ENCODE measurements around the gene STK17B. TPM values are rescaled to one million over a fixed set of nuclear protein-coding genes. Genes with fewer than 3 reads are reported as not detected.

The STK17B gene
- total and polyA plus RNA-seq, 2 of the 8 experiments (the other 6 are each of a cell fraction or from before 2014, with no cell fraction given): 1.8 to 10.5 TPM

DNA sequence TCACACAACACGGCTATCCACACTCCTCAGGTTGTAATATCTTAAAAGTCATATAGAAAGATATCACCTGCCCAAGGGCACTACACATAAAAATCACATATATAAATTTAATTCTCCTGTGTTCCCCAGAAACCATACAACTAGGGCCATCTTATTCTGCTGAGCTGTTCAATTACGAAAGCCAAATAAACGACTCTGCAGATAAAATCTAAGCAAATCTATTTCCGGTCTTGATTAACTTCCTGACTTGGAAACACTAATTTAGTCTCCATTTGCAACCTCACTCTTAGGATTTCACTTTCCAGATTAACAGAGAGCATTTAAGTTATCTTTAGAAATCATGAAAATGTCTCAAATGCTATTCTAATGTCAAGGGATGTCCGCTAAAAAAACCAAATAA lies 23.9 kb upstream of the STK17B start (continued):
- TF ChIP-seq, protein P1, sequence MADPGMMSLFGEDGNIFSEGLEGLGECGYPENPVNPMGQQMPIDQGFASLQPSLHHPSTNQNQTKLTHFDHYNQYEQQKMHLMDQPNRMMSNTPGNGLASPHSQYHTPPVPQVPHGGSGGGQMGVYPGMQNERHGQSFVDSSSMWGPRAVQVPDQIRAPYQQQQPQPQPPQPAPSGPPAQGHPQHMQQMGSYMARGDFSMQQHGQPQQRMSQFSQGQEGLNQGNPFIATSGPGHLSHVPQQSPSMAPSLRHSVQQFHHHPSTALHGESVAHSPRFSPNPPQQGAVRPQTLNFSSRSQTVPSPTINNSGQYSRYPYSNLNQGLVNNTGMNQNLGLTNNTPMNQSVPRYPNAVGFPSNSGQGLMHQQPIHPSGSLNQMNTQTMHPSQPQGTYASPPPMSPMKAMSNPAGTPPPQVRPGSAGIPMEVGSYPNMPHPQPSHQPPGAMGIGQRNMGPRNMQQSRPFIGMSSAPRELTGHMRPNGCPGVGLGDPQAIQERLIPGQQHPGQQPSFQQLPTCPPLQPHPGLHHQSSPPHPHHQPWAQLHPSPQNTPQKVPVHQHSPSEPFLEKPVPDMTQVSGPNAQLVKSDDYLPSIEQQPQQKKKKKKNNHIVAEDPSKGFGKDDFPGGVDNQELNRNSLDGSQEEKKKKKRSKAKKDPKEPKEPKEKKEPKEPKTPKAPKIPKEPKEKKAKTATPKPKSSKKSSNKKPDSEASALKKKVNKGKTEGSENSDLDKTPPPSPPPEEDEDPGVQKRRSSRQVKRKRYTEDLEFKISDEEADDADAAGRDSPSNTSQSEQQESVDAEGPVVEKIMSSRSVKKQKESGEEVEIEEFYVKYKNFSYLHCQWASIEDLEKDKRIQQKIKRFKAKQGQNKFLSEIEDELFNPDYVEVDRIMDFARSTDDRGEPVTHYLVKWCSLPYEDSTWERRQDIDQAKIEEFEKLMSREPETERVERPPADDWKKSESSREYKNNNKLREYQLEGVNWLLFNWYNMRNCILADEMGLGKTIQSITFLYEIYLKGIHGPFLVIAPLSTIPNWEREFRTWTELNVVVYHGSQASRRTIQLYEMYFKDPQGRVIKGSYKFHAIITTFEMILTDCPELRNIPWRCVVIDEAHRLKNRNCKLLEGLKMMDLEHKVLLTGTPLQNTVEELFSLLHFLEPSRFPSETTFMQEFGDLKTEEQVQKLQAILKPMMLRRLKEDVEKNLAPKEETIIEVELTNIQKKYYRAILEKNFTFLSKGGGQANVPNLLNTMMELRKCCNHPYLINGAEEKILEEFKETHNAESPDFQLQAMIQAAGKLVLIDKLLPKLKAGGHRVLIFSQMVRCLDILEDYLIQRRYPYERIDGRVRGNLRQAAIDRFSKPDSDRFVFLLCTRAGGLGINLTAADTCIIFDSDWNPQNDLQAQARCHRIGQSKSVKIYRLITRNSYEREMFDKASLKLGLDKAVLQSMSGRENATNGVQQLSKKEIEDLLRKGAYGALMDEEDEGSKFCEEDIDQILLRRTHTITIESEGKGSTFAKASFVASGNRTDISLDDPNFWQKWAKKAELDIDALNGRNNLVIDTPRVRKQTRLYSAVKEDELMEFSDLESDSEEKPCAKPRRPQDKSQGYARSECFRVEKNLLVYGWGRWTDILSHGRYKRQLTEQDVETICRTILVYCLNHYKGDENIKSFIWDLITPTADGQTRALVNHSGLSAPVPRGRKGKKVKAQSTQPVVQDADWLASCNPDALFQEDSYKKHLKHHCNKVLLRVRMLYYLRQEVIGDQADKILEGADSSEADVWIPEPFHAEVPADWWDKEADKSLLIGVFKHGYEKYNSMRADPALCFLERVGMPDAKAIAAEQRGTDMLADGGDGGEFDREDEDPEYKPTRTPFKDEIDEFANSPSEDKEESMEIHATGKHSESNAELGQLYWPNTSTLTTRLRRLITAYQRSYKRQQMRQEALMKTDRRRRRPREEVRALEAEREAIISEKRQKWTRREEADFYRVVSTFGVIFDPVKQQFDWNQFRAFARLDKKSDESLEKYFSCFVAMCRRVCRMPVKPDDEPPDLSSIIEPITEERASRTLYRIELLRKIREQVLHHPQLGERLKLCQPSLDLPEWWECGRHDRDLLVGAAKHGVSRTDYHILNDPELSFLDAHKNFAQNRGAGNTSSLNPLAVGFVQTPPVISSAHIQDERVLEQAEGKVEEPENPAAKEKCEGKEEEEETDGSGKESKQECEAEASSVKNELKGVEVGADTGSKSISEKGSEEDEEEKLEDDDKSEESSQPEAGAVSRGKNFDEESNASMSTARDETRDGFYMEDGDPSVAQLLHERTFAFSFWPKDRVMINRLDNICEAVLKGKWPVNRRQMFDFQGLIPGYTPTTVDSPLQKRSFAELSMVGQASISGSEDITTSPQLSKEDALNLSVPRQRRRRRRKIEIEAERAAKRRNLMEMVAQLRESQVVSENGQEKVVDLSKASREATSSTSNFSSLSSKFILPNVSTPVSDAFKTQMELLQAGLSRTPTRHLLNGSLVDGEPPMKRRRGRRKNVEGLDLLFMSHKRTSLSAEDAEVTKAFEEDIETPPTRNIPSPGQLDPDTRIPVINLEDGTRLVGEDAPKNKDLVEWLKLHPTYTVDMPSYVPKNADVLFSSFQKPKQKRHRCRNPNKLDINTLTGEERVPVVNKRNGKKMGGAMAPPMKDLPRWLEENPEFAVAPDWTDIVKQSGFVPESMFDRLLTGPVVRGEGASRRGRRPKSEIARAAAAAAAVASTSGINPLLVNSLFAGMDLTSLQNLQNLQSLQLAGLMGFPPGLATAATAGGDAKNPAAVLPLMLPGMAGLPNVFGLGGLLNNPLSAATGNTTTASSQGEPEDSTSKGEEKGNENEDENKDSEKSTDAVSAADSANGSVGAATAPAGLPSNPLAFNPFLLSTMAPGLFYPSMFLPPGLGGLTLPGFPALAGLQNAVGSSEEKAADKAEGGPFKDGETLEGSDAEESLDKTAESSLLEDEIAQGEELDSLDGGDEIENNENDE (IDR thresholded peaks at IDR 0.05; ENCODE audit: insufficient replicate concordance, low read length): no peak
- TF ChIP-seq NRF1 (IDR thresholded peaks at IDR 0.05; ENCODE audit: low read depth, low read length) (no peak), SIN3A (conservative IDR thresholded peaks at IDR 0.05 in 1 of 2, IDR thresholded peaks at IDR 0.05 in 1 of 2; ENCODE audit: low read depth in 1 of 2, low read length in 2 of 2) (no peak), RFX5 (IDR thresholded peaks at IDR 0.05; ENCODE audit: borderline replicate concordance, low read depth, low read length) (no peak), EP300 (IDR thresholded peaks at IDR 0.05; ENCODE audit: borderline replicate concordance in 1 of 2, low read depth in 2 of 2, low read length in 2 of 2) (no peak)
- TF ChIP-seq, protein P2, sequence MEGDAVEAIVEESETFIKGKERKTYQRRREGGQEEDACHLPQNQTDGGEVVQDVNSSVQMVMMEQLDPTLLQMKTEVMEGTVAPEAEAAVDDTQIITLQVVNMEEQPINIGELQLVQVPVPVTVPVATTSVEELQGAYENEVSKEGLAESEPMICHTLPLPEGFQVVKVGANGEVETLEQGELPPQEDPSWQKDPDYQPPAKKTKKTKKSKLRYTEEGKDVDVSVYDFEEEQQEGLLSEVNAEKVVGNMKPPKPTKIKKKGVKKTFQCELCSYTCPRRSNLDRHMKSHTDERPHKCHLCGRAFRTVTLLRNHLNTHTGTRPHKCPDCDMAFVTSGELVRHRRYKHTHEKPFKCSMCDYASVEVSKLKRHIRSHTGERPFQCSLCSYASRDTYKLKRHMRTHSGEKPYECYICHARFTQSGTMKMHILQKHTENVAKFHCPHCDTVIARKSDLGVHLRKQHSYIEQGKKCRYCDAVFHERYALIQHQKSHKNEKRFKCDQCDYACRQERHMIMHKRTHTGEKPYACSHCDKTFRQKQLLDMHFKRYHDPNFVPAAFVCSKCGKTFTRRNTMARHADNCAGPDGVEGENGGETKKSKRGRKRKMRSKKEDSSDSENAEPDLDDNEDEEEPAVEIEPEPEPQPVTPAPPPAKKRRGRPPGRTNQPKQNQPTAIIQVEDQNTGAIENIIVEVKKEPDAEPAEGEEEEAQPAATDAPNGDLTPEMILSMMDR (IDR thresholded peaks at IDR 0.05; ENCODE audit: control extremely low read depth in 1 of 3, insufficient read depth in 1 of 3, low read depth in 1 of 3, low read length in 3 of 3): no peak

Data from H1 (cell line).